ENCODE data around the gene ABAT. TPM values are rescaled to one million over a fixed set of nuclear protein-coding genes. Genes with fewer than 3 reads are reported as not detected.
"Not testable (repeated sequence)": the region's sequence is repeated elsewhere in the genome, so short reads cannot be mapped to it uniquely, and the experiment has no call there.

The ABAT gene
- total RNA-seq, 1 experiment from 2014 or later: 0.91 TPM

DNA sequence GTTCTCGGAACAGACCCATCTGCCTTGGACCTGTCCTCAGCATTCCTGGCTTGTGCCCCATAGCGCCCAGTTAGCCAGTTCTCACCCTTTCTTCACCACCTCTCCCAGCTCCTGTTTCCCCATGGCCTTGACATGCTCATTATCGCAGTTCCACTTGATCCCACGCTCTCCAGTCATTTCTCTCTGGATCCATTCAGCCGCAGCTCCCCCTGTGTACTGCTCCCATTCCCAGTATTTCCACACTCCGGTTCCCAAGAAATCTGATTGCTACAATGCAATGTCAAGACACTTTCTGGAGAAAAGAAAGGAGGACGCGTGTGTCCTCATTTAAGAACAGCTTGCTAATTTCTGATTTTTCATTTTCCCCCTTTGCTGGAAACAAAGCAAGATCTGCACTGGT, 67.7 kb downstream of the ABAT start:
- no peak for DNase-seq (ENCODE audit: low read depth)

DNA sequence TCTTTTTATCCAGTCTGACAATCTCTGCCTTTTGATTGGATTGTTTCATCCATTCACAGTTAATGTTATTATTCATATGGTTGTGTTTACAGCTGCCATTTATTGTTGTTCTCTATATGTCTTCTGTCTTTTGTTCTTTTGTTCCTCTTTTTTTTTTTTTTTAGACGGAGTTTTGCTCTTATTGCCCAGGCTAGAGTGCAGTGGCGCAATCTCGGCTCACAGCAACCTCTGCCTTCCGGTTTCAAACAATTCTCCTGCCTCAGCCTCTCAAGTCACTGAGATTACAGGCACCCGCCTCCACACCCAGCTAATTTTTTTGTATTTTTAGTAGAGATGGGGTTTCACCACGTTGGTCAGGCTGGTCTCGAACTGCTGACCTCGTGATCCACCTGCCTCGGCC, 74.5 kb downstream of the ABAT start:
- DNase-seq (ENCODE audit: low read depth): not testable (repeated sequence)

DNA sequence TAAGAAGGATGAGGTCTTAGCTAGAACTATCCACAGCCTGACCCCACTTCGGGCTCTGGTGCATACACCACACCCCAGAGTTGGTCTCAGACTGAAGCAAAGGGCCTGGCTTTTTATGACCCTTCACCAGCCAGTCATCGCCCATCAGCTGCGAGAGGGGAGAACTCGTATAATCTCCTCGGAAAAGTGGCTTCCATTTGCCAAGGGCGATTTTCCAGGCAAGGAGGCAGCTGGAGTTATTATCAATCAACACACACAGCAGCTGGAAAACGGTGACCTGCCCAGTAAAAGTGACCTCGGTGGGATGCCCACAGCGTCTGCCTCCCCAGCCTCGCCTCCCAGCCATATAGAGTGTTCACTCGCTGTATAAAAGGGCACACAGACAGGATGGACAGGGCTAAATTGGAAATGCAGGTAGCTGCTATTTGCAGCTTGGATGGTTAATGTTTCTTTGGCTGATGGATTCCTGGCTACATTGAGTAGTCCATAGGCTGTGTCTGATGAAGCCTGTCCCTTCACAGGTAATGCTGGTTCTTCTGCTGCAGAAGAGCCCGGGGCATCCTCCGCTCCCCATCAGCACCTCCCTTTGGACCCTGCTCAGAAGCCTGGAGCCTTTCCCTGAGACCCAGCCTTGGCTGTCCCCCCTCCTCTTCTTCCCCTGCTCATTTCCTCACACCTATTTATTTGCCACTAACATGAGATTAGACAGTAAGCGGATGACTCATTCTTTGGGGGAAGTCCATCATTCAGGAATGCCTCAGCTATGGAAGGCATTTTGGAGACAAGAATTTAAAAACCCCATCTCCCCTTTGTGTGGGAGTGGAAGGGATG, 77.3 kb downstream of the ABAT start:
- DNase-seq (ENCODE audit: low read depth): peak; percentile 78

DNA sequence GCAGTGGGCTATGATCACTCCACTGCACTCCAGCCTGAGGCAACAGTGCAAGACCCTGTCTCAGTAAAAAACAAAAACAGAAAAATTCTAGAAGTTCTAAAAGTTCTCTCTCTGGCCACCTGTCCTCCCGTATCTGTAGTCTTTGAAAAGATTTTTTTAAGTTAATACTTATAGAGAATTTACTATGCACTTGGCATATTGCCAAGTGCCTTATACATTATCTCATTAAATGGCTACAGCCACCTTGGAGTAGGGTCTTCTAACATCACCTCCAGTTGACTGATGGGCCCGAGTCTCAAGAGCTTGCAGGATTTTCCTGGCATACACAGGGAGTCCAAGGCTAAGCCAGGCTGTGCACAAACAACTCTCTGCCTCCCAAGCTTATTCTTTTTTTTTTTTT, 78.3 kb downstream of the ABAT start:
- no peak for DNase-seq (ENCODE audit: low read depth)

DNA sequence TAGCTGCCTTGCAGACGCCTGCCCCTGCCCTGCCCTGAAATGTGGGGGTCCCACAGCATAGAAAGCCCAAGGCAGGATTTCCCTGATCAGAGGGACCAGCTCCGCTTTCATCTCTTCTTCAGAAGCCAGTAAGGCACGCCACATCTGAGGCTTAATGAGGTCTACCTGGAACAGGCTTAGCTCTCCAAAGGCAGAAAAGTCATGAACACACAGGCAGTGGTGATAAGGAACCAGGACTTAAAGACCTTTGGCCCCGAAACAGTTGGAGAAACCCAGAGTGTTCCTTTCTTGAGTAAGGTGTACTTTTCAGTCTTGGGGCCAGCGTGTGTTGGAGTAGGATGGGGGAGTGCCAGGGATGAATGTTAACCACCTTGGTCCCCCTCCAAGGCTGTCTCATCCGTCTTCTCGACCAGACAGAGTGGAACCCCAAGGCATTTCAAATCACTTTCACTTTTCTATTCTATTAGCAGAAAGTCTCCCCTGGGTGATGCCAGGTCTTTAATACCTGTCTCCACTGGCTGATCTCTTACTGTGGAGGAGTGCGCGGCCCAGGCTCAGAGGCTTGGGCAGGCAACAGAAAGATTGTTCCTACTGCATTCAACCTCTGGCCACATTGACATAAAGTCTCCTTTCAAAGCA, 79.1 kb downstream of the ABAT start:
- no peak for DNase-seq (ENCODE audit: low read depth)

DNA sequence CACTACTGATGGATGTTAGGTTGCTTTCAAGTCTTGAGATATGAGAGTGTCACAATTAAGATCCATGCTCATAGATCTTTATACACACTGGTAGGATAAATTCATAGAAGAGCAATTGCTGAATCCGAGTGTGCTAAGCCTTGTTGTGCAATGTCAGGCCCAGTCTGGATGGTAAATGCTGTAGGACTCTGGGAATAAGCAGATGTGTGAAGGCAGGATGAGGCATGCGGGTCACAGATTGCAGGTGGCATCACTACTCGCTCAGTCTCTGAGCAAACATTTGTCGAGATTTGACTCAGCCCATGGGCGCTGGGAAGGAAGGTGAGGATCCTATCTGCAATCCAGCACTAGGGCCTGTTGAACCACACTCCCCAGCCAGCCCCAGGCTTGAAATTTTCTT, 82.3 kb downstream of the ABAT start:
- no peak for DNase-seq (ENCODE audit: low read depth)

DNA sequence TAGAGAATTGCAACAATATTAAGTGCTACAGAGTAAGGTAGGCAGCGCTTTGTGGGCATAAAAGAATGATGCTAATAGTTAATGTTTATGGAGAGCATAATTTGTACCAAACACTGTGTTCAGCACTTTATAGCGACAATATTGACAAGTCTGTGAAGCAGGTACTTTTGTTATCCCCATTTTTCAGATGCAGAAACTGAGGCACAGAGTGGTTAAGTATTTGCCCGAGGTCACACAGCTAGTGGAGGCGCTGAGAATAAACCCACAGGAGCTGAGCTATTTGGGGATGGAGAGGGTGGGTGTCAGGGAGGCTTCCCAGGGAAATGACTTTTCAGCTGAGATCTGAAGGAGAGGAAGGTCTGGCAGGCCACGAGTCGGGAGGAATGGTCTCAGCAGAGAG, 83.6 kb downstream of the ABAT start:
- no peak for DNase-seq (ENCODE audit: low read depth)

DNA sequence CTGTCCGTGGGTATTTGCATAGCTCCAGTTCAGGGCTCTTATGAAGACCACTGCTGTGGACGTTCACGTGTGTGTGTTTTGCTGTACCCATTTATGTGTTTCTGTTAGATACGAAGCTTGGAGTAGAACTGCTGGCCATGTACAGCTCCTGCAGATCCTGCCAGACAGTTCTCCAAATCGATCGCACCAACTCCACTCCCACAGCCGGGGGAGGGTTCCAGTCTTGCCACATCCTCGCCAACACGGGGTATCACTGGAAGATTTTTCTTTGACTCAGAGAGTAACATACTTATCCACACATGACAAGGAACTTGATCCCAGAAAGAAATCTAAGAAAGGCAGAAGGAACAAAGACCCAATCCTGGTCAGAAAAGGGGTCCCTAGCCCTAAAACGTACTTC, 85.6 kb downstream of the ABAT start:
- DNase-seq (ENCODE audit: low read depth): no peak

DNA sequence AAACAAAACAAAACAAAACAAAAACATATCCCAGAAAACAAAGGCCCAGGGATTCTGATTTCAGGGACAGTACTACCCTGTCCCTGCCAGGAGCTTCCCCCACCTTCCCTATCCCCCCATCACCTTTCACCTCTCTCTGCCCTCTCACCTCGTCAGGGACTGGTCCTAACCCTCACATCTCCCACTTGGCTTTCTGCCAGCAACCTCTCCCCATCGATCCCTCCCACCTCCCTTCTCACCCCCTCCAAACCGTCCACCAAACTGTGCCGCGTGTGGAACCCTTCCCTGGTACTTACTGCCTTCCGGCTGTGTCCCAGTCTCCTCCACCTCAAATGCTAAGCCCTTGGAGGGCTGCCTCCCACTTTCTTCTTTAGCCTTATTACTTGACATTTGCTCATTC, 86.7 kb downstream of the ABAT start:
- DNase-seq (ENCODE audit: low read depth): no peak

DNA sequence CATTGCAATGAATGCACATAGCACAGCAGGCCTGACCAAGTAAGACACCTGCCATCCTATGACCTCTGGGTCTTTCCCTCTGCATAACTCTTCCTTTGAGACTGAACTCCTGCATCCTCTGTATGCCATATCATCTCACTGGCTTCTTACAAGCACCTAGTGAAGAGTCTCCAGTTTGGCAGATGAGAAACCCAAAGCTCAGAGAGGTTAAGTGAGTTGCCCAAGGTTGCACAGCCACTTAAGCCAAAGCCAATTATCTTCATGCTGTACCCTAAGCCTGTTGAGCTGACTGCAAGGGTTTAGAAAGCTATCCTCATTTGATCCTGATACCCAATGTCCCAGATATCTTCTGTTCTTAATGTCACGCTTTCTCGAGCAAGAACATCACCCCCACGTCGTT, 87.8 kb downstream of the ABAT start:
- DNase-seq (ENCODE audit: low read depth): no peak

DNA sequence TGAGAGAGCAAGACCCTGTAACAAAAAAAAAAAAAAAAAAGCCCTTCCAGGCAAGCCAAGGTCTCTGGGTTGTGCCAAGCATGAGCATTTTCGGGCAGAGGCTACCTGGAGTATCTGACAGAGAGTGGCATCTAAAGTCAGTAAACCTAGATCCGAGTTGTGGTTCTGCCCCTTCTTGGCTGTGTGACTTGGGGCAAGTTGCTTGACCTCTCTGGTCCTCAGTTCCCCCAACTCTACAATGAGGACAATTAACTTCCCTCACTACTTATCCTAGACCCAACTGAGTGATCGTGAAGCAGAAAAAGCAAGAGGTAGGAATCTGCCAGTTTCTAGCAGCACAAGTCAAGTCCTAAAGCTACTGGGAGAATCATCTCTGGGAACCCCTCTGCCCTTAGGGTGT, 88.7 kb downstream of the ABAT start:
- no peak for DNase-seq (ENCODE audit: low read depth)

DNA sequence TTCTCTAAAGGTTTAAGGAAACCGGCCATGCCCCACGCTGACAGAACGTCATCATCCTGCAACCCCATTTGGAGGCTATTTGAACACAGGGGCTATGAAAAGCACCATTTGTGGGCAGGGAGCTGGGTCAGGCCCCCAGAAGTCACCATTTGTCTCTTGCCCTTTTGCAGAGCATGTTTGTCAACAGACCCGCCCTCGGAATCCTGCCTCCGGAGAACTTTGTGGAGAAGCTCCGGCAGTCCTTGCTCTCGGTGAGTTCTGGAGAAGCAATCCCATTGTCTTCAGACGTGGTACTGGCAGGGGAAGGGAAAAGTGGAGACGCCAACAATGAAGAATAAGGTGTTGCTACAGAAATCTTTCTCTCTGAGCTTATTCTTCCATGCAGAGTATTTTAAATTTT, 89.5 kb downstream of the ABAT start:
- DNase-seq (ENCODE audit: low read depth): no peak

DNA sequence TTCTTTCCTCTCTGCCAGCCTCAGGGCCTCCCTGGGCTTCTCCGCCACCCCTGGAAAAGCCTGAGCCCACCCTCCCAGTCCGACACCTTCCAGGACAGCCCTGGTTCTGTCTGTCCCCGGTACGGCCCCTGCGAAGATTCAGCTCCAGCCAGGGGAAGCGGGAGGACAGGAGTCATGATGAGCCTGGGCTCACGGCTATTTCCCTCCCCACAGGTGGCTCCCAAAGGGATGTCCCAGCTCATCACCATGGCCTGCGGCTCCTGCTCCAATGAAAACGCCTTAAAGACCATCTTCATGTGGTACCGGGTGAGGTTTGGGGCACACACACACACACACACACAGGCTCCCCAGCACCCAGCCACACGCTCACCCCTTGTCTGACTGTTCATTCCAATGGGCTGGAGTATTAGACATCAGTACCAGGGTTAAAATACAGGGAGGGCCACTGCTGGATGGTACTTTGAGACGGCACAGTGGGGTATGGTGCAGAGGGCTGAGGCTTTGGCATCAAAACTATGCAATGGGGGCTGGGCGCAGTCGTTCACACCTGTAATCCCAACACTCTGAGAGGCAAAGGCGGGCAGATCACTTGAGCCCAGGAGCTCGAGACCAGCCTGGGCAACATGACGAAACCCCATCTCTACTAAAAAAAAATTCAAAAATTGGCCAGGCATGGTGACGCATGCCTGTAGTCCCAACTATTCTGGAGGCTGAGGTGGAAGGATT, 90.3 kb downstream of the ABAT start:
- no peak for DNase-seq (ENCODE audit: low read depth)

DNA sequence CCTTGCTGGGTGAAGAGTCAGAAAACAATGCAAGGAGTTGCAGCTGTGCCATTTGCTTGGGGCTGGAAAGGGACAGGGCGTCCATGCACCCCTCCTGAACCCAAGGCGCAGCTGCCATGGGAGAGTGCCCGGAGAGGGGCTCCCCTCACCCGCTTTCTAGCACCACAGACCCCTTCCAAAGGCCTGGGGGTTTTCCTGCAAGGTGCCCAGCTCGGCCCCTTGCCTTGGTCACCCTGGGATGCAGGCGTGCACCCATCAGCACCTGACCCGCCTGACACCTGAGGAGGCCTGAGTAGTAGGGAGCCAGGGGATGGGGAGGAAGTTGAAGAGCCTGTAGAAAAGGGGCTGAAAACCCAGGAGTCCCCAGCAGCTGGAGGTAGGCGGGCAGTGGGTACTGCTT, 92.8 kb downstream of the ABAT start:
- DNase-seq (ENCODE audit: low read depth): no peak

DNA sequence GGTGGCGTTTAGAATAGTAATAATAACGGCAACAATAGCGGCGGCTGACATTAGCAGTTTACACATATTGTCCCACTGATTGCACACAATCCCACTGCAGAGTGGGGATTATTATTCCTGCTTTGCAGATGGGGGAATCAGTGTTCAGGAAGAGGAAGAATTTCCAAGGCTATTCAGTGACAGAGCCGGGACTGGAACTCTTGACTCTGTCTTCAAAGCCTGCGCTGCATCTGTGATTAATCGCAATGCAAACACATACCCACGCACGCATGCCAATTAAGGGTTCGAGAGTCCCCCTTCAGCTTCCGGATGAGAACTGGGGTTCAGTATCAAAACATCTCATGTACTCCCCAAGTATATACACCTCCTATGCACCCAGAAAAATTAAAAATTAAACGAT, 93.9 kb downstream of the ABAT start:
- no peak for DNase-seq (ENCODE audit: low read depth)

DNA sequence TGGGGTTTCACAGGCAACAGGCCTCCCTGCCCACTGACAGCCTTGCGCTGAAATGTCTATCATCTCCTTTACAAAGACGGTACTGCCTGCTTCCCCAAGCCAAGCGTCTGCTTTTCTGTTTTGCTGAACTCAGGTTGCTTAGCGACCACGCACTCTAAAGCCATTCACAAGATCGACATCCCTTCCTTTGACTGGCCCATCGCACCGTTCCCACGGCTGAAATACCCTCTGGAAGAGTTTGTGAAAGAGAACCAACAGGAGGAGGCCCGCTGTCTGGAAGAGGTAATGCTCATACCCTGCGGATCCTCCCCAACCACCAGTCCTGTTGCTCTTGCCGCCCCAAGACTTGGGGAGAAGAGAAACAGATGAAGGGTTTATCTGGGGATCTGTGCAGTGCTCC, 94.3 kb downstream of the ABAT start:
- peak; percentile 12 for DNase-seq (ENCODE audit: low read depth)

DNA sequence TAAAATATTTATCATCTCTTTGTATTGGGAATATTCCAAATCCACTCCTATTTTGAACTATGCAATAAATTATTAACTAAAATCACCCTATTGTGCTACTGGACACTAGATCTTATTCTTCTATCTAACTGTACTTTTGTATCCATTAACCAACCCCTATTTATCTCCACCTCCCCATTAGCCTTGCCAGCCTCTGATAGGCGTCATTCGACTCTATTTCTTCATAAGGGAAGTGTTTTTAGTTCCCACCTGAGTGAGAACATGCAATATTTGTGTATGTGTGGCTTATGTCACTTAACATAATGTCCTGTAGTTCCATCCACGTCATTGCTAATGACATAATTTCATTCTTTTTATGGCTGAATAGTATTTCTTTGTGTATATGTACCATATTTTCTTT, 99.1 kb downstream of the ABAT start:
- DNase-seq (ENCODE audit: low read depth): no peak

DNA sequence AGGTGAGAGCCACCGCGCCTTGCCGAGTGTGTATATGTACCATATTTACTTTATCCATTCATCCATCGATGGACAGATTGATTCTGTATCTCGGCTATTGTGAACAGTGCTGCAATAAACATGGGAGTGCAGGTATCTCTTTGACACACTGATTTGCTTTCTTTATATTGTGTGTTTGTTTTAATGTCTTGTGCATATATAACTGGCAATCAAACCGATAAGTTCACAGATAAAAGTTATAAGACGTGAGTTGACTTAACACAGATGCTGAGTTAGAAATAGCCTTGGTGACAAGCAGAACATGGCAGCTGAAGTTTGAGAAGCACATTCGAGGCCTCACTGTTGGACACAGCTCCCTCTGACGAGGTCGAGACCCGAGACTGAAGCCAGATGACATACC, 99.8 kb downstream of the ABAT start:
- no peak for DNase-seq (ENCODE audit: low read depth)

DNA sequence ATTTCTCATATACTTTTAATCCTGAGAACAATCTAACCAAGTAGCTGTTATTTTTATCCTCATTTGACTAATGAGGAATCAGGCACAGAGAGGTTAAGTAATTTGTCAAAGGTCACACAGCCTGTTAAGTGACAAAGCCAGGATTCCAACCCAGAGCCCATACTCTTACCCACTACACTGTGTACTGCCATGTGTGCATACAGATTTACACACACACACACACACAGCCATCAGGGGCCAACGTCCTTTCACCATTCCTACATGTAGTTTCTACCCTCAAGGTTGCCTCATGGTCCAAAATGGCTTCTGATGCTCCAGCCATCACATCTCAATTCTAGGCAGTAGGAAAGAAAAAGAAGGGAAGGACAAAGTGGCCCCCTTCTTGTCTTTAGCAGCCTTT, 100.9 kb downstream of the ABAT start:
- DNase-seq (ENCODE audit: low read depth): no peak

DNA sequence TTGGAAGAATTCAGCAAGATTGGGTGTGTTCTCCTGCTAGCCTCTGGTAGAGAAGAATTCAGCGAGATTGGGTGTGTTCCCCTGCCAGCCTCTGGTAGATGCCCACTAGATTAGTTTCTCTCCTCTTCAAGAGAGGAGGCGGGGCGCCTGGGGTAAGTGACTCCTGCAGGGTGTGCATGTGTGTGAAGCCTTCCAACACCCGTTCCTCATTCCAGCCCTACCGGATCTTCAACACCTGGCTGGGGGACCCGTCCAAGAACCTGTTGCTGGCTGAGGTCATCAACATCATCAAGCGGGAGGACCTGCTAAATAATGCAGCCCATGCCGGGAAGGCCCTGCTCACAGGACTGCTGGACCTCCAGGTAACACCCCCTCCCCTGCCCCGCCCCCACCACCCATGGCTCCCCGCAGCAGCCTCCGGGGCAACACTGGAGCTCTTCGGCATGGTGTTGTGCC, 101.7 kb downstream of the ABAT start:
- no peak for DNase-seq (ENCODE audit: low read depth)

DNA sequence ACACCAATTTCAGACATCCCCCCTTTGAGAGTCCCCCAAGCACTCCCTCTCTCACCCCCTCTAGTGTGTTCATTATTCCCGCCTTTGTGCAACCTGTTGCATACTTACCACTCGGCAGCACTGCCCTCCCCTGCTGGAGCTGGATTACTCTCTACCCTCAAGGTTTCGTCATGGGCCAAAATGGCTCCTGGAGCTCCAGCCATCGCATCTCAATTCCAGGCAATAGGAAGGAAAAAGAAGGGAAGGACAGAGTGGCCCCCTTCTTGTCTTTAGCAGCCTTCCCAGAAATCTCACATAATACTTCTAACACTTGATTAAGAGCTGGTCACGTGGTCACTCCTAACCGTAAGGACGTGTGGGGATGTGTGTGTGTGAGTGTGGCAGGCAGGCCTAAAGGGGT, 102.8 kb downstream of the ABAT start:
- DNase-seq (ENCODE audit: low read depth): no peak

DNA sequence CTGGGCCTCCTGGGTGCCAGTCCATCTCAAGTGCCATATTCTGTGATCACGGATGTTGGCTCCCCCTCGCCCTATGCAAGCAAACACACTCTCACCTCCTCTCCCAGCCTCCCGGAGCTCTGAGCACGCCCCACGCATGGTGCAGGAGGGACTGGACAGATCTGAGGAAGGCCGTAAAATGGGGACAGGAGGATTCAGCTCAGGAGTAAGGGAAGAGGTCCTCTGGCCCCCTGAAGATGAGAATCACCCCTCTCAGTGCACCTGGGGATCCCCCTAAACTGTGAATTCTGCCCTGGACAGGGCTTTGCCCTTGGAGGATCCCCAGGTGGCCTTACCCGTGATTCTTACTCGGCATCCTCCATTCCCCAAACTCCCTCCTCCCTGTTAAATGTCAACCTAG, 107.4 kb downstream of the ABAT start:
- DNase-seq (ENCODE audit: low read depth): no peak

DNA sequence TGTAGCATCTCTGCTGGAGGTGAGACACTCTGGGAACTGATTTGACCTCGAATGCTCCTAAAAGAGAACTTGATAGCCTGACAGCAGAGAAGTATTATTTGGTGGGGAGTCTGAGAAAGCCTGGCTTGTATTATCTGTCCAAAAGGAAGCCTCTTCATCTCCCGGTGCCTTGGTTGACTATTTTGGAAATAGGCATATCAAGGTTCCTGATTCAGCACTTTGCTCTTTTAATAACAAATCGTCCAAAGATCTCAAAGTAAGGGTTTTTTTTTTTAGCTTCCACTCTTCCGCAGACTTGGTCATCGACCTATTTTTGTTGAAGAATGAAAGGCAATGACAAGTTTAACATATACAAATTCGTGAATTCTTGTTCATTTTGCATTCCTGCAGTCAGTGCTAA, 108.3 kb downstream of the ABAT start:
- DNase-seq (ENCODE audit: low read depth): no peak

Data from M059J (cell line).